Loucy (cell line): ENCODE data around the gene NEDD4L.

Experiments
- H2AFZ ChIP-seq: fragments of 200-600 bp; sonication (generic); 2 replicates; pipeline ENCODE4 v1.6.0; 2016; ENCODE audit warnings: antibody characterized with exemption, mild to moderate bottlenecking, low read length, moderate library complexity
- H3F3A ChIP-seq: fragments of 200-600 bp; 2 replicates; pipeline ENCODE4 v1.6.0; 2016; ENCODE audit warnings: antibody characterized with exemption, low read depth, mild to moderate bottlenecking
- H3K27me3 ChIP-seq: fragments of 200-600 bp; sonication (generic); 2 replicates; pipeline ENCODE4 v1.6.1; 2014; ENCODE audit warnings: low read length, mild to moderate bottlenecking; ENCODE audit not compliant: insufficient read depth, poor library complexity, severe bottlenecking
- H3K36me3 ChIP-seq: fragments of 200-600 bp; sonication (generic); 2 replicates; pipeline ENCODE4 v1.6.1; 2016; ENCODE audit warnings: low read length; ENCODE audit not compliant: insufficient read depth
- H3K4me1 ChIP-seq: fragments of 200-600 bp; sonication (generic); 2 replicates; pipeline ENCODE4 v1.5.1; 2014; ENCODE audit warnings: low read length, mild to moderate bottlenecking; ENCODE audit not compliant: insufficient read depth, poor library complexity, severe bottlenecking
- H3K4me2 ChIP-seq: fragments of 200-600 bp; sonication (generic); 2 replicates; pipeline ENCODE4 v1.6.0; 2014; ENCODE audit warnings: antibody characterized with exemption, low read length, low read depth, mild to moderate bottlenecking; ENCODE audit not compliant: poor library complexity, severe bottlenecking
- H3K4me3 ChIP-seq: fragments of 200-600 bp; sonication (generic); 2 replicates; pipeline ENCODE4 v1.5.1; 2014; ENCODE audit warnings: low read length, mild to moderate bottlenecking, mixed read lengths; ENCODE audit not compliant: poor library complexity, severe bottlenecking
- H3K79me2 ChIP-seq: fragments of 200-600 bp; sonication (generic); 2 replicates; pipeline ENCODE4 v1.6.1; 2014; ENCODE audit warnings: low read length; ENCODE audit not compliant: insufficient read depth
- H3K9ac ChIP-seq: fragments of 200-600 bp; sonication (generic); 2 replicates; pipeline ENCODE4 v1.6.0; 2014; ENCODE audit warnings: mild to moderate bottlenecking, low read depth, low read length, moderate library complexity; ENCODE audit not compliant: poor library complexity, severe bottlenecking
- H3K9me2 ChIP-seq: fragments of 200-600 bp; sonication (generic); replicated peaks from 2 replicates; pipeline ENCODE4 v1.6.1; 2016; ENCODE audit warnings: low read depth, low read length, mixed read lengths
- H3K9me3 ChIP-seq: fragments of 200-600 bp; sonication (generic); 2 replicates; pipeline ENCODE4 v1.6.1; 2014; ENCODE audit warnings: mild to moderate bottlenecking, antibody characterized with exemption, low read length, low read depth; ENCODE audit not compliant: insufficient read depth
- H4K20me1 ChIP-seq: fragments of 200-600 bp; sonication (generic); 2 replicates; pipeline ENCODE4 v1.6.0; 2014; ENCODE audit warnings: antibody characterized with exemption, low read length, mild to moderate bottlenecking; ENCODE audit not compliant: insufficient read depth, poor library complexity, severe bottlenecking
- EZH2phosphoT487 ChIP-seq: fragments of 200-600 bp; IDR thresholded peaks from 2 replicates; pipeline ENCODE4 v1.6.1; 2018; ENCODE audit warnings: antibody characterized with exemption, mild to moderate bottlenecking, moderate library complexity, borderline replicate concordance
- TF ChIP-seq, protein P1 (sequence below): fragments of 200-600 bp; sonication (generic); conservative IDR thresholded peaks from 2 replicates; pipeline ENCODE4 v1.5.1; 2014; ENCODE audit warnings: mild to moderate bottlenecking, antibody characterized with exemption, low read length

The NEDD4L gene

DNA sequence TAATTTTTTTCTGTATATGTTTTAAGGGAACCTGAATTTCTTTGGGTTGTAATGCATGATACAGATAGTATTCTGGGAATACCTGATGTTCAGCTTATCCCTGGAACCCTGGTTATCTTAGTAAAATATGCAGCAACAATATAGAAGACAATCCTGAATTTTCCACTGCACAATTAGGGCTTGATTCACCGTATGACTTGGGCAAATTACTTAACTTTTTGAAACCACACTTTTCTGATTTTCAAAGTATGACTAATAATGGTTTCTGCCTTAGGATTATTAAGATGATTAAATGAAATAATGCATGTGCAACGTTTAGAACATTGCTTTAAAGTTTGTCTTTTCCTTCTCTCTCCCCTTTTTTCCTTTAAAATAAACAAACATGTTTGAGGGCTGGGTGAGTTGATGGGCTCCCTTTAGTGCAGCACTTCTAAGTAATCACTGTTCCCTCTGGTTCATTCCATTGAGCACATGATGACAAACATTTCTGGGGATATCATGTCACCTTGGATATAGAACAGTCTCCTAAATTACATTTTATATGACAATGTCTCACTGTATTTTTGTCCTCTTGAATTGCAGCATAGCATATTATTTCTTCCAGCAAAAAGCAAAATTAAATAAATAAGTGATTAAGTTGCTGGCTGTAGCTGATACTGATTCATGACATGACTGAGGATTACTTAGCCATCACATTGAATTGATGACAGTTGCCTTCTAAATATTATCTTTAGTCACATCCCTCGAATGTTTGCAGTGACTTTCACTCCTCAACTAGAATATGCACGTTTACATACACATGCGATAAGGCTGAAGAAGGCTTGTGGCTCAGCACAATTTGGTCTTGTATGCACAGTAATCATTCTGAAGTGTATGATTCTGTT is 254.5 kb downstream of the NEDD4L start:
- Histone ChIP-seq H4K20me1 (no peaks in the 10 kb centered on the region), H3K4me1 (peaks cover 4% of the 10 kb centered on the region), H3K4me2 (no peak overlapping the region), H3K9me2 (no peaks in the 10 kb centered on the region), H3F3A (no peaks in the 10 kb centered on the region), H3K27me3 (no peaks in the 10 kb centered on the region), H3K79me2 (no peaks in the 10 kb centered on the region), H3K4me3 (no peak overlapping the region), H3K9ac (no peak overlapping the region), H3K36me3 (no peaks in the 10 kb centered on the region), H3K9me3 (no peaks in the 10 kb centered on the region), H2AFZ (no peak overlapping the region)
- no peak for TF ChIP-seq EZH2phosphoT487
- TF ChIP-seq, protein P1, sequence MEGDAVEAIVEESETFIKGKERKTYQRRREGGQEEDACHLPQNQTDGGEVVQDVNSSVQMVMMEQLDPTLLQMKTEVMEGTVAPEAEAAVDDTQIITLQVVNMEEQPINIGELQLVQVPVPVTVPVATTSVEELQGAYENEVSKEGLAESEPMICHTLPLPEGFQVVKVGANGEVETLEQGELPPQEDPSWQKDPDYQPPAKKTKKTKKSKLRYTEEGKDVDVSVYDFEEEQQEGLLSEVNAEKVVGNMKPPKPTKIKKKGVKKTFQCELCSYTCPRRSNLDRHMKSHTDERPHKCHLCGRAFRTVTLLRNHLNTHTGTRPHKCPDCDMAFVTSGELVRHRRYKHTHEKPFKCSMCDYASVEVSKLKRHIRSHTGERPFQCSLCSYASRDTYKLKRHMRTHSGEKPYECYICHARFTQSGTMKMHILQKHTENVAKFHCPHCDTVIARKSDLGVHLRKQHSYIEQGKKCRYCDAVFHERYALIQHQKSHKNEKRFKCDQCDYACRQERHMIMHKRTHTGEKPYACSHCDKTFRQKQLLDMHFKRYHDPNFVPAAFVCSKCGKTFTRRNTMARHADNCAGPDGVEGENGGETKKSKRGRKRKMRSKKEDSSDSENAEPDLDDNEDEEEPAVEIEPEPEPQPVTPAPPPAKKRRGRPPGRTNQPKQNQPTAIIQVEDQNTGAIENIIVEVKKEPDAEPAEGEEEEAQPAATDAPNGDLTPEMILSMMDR, result no peak

DNA sequence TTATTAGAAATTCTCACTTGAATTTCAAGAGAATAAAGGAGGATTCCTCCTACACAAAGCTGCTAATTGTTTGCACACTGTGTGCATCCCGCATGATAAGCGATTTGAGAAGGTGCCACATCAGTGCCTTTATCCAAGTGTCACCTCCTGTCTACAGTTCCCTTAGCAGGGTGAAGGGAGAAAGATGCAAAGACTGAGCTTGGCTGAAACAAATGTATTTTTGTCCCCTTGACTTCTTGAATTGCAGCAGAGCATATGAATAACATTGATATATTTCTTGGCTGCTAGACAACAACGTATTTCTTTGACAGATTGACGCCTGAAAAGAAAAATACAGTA is 255.1 kb downstream of the NEDD4L start:
- TF ChIP-seq EZH2phosphoT487, result no peak
- TF ChIP-seq, protein P1, result no peak
- H3K9me3 ChIP-seq, result no peaks in the 10 kb centered on the region
- H2AFZ ChIP-seq, result no peak overlapping the region
- H3K79me2 ChIP-seq, result no peaks in the 10 kb centered on the region
- H3K9ac ChIP-seq, result no peak overlapping the region
- no peaks in the 10 kb centered on the region for H3K9me2 ChIP-seq
- no peaks in the 10 kb centered on the region for H3F3A ChIP-seq
- no peaks in the 10 kb centered on the region for H3K36me3 ChIP-seq
- peaks cover 6% of the 10 kb centered on the region for H3K4me1 ChIP-seq
- no peak overlapping the region for H3K4me3 ChIP-seq
- H3K27me3 ChIP-seq, result no peaks in the 10 kb centered on the region
- no peak overlapping the region for H3K4me2 ChIP-seq
- H4K20me1 ChIP-seq, result no peaks in the 10 kb centered on the region

DNA sequence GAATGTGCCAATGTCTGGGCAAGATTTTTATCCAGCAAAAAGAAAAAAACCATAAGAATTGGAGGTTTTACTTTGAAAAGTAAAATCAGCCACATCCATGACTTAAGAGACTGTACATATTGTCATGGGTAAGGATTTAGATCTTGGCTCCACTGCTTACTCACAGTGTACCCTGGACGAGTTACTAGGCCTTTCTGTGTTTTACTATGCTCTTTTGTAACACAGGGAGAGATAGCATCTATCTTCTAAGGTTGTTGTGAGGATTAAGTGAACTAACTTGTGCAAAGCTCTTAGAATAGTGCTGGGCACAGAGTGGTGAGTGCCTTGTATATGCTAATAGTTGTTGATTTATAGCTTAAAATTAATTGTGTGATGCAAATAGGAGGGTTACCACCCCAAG is 255.9 kb downstream of the NEDD4L start:
- Histone ChIP-seq H4K20me1 (no peaks in the 10 kb centered on the region), H3K4me3 (no peak overlapping the region), H3K79me2 (no peaks in the 10 kb centered on the region), H3K9ac (no peak overlapping the region), H3K4me1 (peaks cover 6% of the 10 kb centered on the region), H3K9me3 (no peaks in the 10 kb centered on the region), H3F3A (no peaks in the 10 kb centered on the region), H3K9me2 (no peaks in the 10 kb centered on the region), H3K36me3 (no peaks in the 10 kb centered on the region), H2AFZ (no peak overlapping the region), H3K4me2 (no peak overlapping the region), H3K27me3 (no peaks in the 10 kb centered on the region)
- TF ChIP-seq EZH2phosphoT487, result no peak
- TF ChIP-seq, protein P1, result no peak
